Femur (tissue), 1 donor: Measurements from ENCODE around the gene SRL.
"Not testable (repeated sequence)": the region's sequence is repeated elsewhere in the genome, so short reads cannot be mapped to it uniquely, and the experiment has no call there.

ENCODE experiments used
- DNase-seq: peaks from one replicate; pipeline ENCODE4 v3.0.0-alpha.2; 2017

Gene SRL

DNA sequence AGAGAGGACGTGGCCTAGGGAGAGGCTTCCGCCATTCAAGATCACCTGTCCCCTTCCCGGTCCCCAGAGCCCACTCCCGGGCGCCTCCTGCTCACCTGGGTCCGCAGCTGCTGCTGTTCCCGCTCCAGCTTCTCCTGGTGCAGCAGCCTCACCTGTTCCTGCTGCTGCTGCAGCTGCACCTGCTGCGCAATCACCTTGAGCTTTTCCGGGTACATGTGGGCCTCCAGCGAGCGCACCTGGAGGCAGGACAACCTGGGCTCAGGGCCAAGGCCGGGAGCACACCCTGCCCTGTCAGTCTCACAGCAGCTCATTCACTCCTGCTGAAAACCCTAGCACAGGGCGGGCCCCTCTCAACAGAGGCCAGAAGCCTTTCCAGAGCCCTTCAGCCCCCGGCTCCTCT, 18.5 kb upstream of the SRL start:
- no peak for DNase-seq

DNA sequence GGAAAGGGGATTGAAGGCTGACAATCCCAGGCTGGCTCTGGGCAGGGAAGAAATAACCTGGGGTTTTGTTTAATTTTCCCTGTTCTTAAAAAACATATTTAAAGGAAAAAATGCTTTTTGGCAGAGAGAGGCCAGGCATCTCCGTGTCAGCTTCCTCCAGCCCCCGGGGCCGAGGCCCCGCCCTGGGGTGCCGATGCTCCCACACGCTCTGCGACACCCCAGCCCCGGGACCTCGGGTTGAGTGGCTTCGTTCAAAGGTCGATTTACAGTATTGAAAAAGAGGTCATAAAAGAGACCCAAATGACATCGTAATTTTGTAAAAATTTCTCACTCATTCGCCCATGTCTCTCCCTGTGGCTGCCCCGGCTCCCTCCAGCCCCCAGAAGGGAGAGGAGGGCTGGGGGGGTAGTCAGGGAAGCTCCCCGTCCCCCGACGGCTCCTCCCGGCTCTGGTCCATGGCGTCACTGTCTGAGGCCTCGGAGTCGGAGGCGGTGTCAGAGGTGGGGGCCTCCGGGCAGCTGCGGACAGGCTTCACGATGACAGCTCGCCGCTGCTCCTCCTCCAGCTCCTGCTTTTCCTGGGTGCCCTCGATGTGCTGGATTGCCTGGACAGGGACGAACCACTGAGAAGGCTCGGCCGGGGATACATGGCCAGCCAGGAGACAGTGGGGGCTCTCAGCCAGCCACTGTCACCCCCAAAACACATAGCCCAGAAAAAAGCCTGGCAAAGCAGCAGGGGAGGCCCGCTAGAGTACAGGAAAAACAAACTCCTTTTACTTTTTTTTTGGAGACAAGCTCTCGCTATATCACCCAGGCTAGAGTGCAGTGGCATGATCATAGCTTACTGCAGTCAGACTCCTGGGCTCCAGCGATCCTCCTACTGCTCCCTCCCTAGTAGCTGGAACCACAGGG, 16.0 kb upstream of the SRL start:
- DNase-seq: no peak

DNA sequence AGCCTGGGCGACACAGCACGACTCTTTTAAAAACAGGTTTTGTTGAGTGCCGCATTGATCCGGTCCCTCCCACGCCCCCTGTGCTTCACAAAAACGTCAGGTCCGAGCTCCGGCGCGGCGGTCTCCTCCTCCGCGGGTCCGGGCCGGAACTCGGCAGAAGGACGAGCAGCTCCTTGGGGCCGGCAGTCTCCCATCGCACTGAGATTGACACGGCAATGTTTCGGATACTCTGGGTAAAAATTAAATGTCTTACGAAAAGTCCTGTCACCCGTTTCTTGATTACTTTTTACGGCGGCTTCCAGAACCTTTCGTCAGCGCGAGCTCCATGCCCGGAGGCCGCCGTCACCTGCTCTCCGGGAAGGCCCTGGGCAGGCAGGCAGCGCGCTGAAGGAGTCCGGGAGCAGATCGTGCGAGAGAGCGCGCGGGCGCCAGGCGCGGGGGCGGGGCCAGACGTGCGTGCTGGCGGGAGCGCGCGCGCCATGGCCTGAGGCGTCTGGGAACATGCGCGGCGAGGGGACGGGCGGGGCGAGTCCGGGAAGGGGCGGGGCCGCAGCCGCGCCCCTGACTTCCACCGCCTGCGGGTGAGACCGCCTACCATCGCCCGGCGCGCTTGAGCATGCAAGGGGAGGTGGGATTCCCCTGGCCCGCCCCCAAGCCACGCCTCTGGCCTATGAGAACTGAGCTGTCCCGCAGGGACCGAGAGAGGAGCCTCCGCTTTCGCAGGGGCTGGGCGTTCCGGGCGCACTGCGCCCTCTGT, 11.7 kb upstream of the SRL start:
- peak; percentile 100 for DNase-seq

DNA sequence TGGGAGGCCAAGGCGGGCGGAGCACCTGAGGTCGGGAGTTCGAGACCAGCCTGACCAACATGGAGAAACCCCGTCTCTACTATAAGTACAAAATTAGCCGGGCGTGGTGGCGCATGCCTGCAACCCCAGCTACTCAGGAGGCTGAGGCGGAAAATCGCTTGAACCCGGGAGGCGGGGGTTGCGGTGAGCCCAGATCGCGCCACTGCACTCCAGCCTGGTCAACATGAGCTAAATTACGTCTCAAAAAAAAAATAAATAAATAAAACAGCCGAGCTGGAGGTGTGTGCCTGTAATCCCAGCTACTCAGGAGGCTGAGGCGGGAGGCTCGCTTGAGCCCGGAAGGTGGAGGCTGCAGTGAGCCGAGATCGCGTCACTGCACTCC, 11.1 kb upstream of the SRL start:
- DNase-seq: not testable (repeated sequence)

DNA sequence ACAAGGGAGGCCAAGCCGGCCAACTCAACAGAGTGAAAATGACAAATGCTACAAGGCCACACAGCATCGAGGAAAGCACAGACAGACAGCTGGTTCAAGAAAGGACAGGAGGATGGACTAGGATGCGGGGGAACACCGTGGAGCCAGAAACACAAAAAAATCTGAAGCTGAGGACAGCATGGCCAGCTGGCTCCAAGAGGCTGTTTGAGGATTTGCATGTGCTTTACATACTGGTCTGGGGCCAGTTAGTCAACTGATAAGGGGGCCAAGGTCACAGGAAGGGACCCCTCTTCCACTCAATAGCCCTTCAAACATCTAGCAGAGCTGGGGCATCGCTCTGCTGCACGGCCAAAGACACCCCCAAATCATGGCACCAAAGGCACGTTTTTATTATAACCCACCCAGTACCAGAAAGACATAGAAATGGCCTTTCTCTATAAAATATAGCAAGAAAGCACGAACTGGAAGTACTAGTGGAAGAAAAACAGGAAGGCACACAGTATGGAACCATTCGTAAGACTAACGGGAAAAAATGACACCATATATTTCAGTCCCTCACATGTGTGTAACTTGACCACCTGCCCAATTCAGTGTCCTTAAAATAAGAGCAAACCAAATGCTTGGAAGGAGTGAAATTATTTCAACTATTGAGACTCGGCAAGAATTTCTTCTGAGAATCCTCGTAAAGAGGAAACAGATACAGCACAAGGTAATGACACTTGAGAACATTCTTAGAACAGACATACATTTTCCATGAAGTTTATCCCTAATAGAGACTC, 7.8 kb upstream of the SRL start:
- DNase-seq: no peak

DNA sequence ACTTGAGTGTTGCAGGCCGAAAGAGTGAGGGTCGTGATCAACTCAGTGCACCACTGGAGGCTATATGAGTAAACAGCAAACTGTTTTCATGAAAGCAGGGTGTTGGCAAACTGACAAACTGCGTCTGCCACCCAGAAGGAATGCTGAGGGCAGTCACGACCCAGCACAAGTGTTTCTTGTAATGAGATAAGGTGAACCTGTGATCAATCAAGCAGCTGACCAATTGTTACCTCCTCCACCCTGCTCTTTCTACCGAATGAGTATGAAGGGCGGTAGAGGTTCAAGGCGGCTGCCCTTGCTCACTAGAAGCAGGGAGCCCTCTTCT, 5.5 kb upstream of the SRL start:
- DNase-seq: no peak

DNA sequence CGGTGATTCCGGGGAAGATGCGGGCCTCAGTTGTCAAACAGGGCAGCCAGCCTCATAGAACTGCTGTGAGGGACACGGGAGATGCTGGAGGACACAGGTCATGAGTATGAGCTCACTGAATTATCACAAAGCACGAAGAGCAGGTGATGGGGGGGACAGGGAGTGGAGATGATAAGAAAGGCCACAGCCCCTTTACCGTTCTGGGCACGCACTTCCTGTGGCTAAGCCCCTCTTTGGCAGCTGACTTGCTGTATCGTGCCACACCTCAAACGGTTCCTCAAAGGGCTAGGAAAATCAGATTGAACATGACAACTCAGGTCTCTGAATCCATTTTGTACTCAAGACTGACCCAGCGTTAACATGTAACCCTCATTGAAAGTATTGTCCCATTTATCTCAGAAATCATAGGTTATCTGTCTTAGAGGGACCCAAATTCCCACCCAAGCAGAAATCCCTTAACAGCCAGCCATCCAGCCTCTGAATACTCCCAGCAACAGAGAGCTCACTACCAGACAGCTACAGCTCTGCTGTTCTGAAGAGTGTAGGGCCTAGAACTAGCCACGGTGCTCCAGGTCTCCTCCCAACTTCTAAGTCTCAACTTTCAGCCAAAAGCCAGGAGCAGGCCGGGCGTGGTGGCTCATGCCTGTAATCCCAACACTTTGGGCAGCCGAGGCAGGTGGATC, 5.0 kb upstream of the SRL start:
- DNase-seq: no peak

DNA sequence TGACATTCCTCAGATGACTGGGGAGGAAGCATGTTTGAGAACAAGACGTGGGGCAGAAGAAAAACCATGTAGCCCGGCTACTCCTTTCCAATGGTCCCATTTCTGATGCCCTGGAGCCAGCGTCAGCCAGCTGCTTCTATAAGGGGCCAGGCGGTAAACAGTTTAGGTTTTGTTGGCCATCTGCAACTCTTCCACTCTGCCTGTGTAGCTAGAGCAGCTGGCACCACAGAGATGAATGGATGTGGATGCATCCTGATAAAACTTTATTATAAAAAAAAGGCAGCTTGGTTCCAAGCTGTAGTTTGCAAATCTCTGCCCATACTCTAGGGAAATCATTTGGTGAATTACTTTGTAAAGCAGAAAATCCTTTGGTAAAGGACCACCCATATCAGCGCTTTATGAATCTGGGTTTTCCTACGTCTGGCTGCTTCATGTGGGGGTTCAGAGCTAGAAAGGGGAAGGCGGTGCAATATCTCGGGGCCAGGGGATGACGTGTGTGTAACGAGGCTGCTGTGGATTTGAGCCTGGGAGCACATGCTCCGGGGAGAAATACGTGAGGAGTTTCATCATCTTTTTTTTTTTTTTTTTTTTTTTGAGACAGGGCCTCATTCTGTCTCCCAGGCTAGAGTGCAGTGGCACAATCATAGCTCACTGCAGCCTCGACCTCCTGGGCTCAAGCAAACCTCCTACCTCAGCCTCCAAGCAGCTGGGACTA, 3.4 kb upstream of the SRL start:
- no peak for DNase-seq

DNA sequence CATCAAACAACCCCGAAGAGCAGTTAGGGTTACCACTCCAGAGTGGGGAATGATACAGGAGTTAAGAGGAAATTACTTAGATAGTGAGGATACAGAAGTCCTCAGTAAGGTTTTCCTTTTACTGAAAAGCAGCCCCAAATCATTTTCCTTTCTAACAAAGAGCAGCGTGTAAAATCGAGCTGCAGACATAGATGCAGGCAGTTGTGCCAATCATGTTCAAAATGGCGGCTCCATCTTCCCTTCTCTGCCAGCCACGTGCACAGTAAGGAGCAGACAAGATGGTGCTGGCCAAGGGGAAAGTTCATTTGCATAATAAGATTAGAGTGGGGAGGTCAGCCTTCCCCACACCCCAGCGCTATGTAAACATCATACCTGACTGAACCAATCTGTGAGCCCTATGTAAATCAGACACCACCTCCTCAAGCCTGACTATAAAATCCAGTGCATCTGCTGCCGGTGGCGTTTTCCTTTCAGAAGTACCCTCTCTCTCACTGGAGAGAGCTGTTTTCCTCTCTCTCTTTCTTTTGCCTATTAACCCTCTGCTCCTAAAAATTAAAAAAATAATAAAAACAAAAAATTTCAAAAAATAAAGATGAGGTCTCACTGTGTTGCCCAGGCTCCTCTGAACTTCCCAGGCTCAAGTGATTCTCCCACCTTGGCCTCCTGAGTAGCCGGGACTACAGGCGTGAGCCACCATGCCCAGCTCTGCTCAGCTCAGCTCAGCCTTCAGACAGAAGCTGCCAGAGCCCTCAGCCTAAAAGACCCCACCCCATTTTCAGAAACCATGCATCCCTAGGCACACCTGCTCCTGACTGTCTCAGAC, 2.6 kb upstream of the SRL start:
- DNase-seq: no peak

DNA sequence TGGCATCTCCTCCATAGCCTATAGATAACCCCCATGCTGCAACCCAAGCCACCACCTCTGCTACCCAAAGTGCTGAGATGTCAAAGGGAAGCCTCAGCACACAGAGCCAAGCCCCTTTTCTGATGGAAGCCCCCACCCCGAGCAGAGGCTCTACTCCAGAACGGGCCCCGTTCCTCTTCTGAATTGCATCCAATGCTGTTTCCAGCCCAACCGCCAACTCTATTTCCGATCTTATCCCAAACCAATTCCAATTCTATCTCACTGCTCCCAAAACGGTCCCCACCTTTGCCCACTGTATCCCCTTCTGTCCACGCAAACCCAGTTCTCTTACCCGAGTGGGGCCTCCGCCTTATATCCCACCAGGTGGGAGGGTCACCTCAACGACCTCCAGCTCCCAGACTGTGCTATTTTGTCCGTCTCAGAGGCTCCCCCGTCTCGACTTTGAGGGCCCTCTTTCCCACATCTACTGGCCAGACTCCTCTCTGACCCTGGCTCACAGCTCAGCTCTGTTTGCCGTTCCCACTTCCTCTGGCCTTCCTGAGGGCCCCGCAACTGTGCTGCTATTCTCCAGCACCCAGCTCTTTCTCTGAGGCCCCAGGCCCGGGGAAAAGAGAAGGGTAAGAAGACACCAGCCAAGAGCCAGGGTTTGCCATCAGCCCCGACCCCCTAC, 487 bp downstream of the SRL start:
- DNase-seq: no peak

DNA sequence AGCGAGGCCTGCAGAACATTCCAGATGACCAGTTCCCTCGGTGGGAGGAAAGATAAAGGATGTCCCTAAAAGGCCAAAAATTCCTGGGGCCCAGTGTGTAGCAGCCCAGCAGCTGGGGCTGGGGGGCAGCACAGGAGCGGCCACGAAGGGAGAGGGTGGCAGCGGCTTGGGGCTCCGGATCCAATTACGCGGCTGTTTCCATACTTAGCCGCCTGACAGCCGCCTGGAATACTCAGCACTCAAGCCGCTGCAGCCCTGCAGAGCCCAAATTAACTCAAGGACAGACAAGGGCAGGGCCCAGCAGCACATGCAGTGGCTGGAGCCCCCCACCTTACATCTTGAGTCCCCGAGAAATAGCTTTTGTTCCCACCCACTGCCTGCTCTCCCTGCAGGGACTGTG, 1.3 kb downstream of the SRL start:
- DNase-seq: peak; percentile 76

DNA sequence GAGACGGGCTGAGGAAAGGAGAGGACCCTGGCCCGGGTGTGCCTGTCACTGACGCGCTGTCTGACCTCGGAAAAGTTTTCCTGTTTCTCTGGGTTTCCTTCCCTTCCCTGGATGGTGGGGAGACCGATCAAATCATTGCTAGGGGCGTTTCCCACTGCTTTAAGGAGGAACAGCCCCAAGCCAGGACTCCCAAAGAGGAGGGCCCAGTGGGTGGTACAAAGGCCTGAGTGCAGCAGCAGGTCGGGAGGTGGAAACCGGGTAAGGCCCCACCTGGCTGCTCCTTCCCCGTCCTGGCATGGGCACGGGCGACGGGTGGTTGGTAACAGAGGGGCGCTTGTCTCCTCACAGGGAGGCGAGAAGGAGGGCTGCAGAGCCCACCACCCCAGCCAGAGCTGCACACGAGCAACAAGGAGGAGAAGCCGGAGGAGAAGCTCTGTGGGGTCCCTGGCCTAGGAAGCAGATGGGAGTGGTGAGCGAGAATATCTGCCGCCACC, 2.2 kb downstream of the SRL start:
- DNase-seq: no peak

DNA sequence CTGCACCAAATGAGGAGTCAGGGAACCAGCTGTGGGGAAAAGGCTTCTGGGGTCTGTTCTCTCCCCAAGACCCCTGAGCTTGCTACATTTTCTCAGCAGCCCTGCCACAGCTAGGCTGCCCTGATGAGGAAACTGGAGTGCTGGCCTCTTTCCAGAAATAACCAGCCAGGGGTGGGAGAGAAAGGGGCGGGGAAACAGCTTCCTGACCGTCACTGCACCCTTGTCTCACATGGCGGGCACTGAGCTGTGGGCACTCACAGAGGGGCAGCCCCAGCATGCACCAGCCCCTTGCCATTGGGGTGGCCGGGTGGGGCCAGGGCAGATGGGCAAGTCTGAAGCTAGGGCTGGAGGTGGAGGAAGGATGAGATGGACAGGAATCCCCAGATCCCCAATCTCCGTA, 2.9 kb downstream of the SRL start:
- no peak for DNase-seq

DNA sequence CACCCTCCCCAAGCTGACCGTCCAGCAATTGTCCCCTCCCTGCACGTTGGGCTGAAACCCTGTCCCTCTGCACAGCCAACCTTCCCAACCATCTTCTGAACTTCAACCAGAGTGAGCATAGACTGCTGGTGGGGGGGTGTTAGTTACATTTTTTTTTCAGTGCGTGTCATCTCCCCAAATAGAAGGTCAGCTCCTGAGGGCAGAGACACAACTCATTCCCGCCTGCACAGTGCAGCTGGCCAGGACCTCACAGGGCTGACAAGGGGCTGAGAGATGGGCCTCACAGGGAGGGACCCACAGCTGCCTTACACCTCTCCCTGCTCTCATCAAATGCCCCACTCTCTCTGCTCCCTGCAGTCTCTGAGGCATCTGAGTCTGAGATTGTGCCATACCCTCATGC, 8.4 kb downstream of the SRL start:
- DNase-seq: no peak

DNA sequence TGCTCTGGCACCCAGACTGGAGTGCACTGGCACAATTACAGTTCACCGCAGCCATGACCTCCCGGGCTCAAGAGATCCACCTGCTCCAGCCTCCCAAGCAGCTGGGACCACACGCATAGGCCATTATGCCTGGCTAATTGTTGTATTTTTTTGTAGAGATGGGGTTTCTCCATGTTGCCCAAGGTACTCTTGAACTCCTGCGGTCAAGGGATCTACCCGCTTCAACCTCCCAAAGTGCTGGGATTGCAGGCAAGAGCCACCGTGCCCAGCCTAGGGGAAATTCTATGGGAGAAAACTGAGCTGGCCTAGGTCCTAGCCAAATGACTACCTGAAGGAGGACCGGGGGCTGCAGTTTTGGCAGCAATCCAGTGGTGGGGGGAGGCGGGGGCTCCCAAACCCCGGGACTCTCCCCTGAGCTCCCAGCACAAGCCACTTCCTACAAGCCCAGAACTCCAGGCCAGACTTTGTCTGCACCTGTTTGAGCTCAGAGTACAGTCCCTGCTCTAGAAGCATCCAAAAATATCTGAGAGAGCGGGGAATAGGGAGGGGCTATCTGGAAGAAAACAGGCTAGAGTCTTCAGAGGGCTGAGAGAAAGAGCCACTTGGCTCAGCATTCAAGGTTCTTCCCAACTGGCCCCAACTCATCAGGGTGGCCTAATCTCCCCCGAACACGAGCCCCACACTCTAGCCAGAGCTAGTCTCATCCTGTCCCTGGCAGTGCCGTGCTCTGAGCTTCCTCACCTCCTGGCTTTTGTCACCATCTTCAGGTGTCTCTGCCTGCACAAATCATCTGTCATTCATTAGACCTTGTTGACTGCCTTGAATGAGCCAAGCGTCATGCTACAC, 9.1 kb downstream of the SRL start:
- DNase-seq: peak; percentile 74

DNA sequence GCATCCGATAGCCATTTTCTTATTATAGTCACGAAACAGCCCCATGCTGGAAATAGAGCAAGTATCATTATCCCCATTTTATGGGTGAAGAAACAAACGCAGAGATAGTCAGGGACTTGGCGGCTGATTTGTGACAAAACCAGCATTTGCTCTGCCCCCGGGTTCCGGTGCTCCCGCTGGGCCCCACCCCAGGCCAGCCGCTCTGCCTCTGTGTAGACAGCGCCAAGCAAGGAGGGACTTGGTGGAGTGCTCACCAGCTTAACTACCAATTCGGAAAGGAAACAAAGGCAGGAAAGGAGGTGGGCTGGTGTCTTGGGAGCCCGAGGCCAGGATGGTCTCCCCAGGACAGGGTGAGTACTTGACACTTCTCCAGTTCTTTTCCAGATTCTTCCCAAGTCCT, 10.0 kb downstream of the SRL start:
- DNase-seq: no peak

DNA sequence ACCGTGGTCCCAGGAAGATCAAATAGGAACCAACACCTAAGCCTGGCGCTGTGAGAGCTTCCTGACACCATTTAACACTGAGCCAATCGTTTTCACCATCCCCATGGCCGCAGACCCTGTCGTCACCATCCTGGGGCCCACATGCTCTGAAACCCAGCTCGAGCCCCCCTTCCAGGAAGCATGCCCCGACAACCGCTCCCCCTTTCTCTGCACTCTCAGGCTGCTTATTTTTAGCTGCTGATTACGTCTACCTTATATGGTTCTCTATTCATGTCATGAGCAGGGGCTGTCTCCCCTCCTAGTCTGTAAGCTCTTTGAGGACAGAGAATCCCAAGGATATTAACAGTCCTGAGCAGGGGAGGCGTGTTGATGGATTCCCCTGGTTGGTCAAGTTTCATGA, 10.5 kb downstream of the SRL start:
- no peak for DNase-seq

DNA sequence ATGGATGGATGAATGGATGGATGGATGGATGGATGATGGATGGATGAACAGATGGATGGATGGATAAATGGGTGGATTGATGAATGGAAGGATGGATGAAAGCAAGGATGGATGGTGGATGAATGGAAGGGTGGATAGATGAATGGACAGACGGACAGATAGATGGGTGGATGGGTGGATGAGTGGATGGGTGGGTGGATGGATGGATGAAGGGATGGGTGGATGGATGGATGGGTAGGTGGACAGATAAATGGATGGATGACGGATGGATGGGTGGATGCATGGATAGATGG, 14.9 kb downstream of the SRL start:
- no peak for DNase-seq

DNA sequence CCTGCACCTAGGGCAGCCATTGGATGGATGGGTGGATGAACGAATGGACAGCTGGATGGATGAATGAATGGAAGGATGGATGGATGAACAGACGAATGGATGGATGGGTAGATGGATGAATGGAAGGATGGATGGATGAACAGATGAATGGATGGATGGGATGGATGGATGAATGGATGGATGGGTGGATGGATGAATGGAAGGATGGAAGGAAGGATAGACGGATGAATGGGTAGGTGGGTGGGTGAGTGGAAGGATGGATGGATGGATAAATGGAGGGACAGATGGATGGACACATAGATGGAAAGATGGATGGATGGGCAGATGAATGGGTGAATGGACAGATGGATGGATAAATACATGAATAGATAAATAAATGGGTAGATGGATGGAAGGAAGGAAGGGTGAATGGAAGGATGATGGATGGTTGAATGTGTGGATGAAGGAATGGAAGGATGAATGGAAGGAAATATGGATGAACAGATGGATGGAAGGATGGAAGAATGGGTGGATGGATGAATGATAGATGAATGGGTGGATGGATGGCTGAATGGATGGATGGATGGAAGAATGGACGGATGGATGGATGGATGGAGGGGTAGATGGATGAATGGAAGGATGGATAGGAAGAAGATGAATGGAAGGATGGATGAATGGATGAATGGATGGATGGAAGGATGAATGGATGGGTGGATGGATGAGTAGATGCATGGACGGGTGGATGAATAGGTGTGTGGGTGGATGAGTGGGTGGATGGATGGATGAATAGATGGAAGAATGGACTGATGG, 15.4 kb downstream of the SRL start:
- DNase-seq: no peak
